Spleen (tissue), 11 donors: ENCODE results near the gene PSMB1. TPM values are rescaled to one million over a fixed set of nuclear protein-coding genes. Genes with fewer than 3 reads are reported as not detected.
"Not testable (repeated sequence)": the region's sequence is repeated elsewhere in the genome, so short reads cannot be mapped to it uniquely, and the experiment has no call there.

Experiments used
- DNase-seq: peaks from one replicate; pipeline ENCODE4 v3.0.0-alpha.2; 2020
- H3K27ac ChIP-seq, 8 donors: fragments of 200-600 bp; sonication (generic) in 7 of 8; 1 replicate in 4 of 8; 2 replicates in 4 of 8; pipeline versions ENCODE4 v1.5.0 to v1.8.0; 2016 to 2021; ENCODE audit warnings: inconsistent platforms in 4 of 8, mild to moderate bottlenecking in 4 of 8, moderate library complexity in 1 of 8
- H3K27me3 ChIP-seq, 7 donors: fragments of 200-600 bp; sonication (generic) in 6 of 7; replicated peaks in 1 of 7; 1 replicate in 4 of 7; 2 replicates in 3 of 7; pipeline versions ENCODE4 v1.5.0 to v1.8.0; 2016 to 2021; ENCODE audit warnings: inconsistent platforms in 3 of 7, mild to moderate bottlenecking in 1 of 7
- H3K36me3 ChIP-seq, 6 donors: fragments of 200-600 bp; sonication (generic) in 5 of 6; 1 replicate in 4 of 6; 2 replicates in 2 of 6; pipeline versions ENCODE4 v1.5.0 to v1.8.0; 2016 to 2021; ENCODE audit warnings: inconsistent platforms in 2 of 6
- H3K4me1 ChIP-seq, 6 donors: fragments of 200-600 bp; sonication (generic) in 5 of 6; 1 replicate in 3 of 6; 2 replicates in 3 of 6; pipeline versions ENCODE4 v1.5.0 to v1.8.0; 2016 to 2021; ENCODE audit warnings: inconsistent platforms in 3 of 6
- H3K4me3 ChIP-seq, 8 donors: fragments of 200-600 bp; sonication (generic) in 7 of 8; 1 replicate in 4 of 8; 2 replicates in 4 of 8; pipeline versions ENCODE4 v1.5.0 to v1.8.0; 2016 to 2021; ENCODE audit warnings: inconsistent platforms in 4 of 8, mild to moderate bottlenecking in 4 of 8, moderate library complexity in 2 of 8
- H3K9me3 ChIP-seq, 8 donors: fragments of 200-600 bp; sonication (generic) in 7 of 8; 1 replicate in 4 of 8; 2 replicates in 4 of 8; pipeline versions ENCODE4 v1.5.0 to v1.8.0; 2016 to 2021; ENCODE audit warnings: inconsistent platforms in 4 of 8
- POLR2A ChIP-seq, 3 donors: fragments of 450-650 bp; IDR thresholded peaks; one replicate each; pipeline ENCODE4 v1.5.1; 2017; ENCODE audit warnings: antibody characterized with exemption in 3 of 3, mild to moderate bottlenecking in 1 of 3
- POLR2AphosphoS5 ChIP-seq, 3 donors: sonication (generic); formaldehyde crosslinking; IDR thresholded peaks; one replicate each; pipeline ENCODE4 v1.5.1; 2017; ENCODE audit warnings: antibody characterized with exemption in 3 of 3
- WGBS, 5 donors: extraction: QIAGEN DNeasy Blood & Tissue Kit in 3 of 5; methylation state at CpG; one replicate each; pipeline versions ENCODE4 v1.1.5 to v1.1.7; 2013 to 2018; 5-methylcytosine and 5-hydroxymethylcytosine counted together
- intact Hi-C: fragments of 100-400 bp; cut with DNase I; formaldehyde crosslinking; loops from one replicate; pipeline ENCODE4 v1.15.0; 2023; ENCODE audit warnings: low total_unique reads
- polyA plus RNA-seq, 3 donors: library from polyadenylated mRNA; stranded (reverse); fragments of 200-250 nt; gene quantifications; one replicate each; pipeline ENCODE4 v1.2.1, GENCODE V29; 2013
- total RNA-seq, 7 donors: library from RNA; depleted of rRNA in 3 of 7; stranded (reverse); fragments of >200 nt in 3 of 7; fragmentation: NEBNext Ultra II Directional in 4 of 7; extraction: Animal tissue kit (Norgen Biotek cat#: 25700) in 4 of 7; gene quantifications; one replicate each; pipeline versions ENCODE4 v1.1.0 to v1.2.1, GENCODE V29; 2016 to 2021
- TF ChIP-seq, protein P1 (sequence below), 11 experiments: fragments of 200-600 bp in 7 of 11; fragments of 450-650 bp in 4 of 11; sonication (generic) in 4 of 11; IDR thresholded peaks in 8 of 11; conservative IDR thresholded peaks in 3 of 11; 1 replicate in 7 of 11; 2 replicates in 4 of 11; pipeline versions ENCODE4 v1.4.0 to v1.8.0; 2016 to 2021; ENCODE audit warnings: antibody characterized with exemption in 11 of 11, inconsistent platforms in 4 of 11, mild to moderate bottlenecking in 1 of 11
- donor health status: healthy with polysubstance abuse.
- donor health status: DM: no; HTN: no; CAD: no; lungs with moderate emphysema.
- donor health status: DM: no; HTN: no; CAD: no.
- donor health status: Bipolar disorder and iron deficiency.
- donor health status: healthy.
- donor health status: DM: no; HTN: no; CAD: no.
- donor health status: DM: yes; HTN: yes; CAD: no.

The PSMB1 gene
- total and polyA plus RNA-seq, 10 donors, result 98.8 to 257 (median 131) TPM

DNA sequence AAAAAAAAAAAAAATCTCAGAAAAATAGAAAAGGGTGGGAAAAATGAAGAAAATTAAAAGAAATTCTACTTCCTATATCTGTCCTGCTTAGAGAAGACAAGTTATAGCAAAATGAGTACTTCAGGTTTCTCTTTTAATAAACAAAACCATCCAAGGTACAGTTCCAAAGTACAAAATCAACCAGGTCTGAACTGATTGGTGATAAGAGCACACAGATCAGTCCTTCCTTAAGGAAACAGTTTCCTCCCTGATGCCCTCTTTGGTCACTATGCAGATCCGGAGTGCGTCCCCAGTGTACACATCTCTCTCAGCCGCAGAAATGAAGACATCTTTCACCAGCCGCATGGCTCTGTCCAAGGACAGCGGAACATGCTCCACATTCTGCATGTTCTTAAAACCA, 18.1 kb downstream of the PSMB1 start:
- TF ChIP-seq POLR2AphosphoS5 (IDR thresholded peaks at IDR 0.05) (no peak), POLR2A (IDR thresholded peaks at IDR 0.05) (no peak)
- TF ChIP-seq, protein P1, sequence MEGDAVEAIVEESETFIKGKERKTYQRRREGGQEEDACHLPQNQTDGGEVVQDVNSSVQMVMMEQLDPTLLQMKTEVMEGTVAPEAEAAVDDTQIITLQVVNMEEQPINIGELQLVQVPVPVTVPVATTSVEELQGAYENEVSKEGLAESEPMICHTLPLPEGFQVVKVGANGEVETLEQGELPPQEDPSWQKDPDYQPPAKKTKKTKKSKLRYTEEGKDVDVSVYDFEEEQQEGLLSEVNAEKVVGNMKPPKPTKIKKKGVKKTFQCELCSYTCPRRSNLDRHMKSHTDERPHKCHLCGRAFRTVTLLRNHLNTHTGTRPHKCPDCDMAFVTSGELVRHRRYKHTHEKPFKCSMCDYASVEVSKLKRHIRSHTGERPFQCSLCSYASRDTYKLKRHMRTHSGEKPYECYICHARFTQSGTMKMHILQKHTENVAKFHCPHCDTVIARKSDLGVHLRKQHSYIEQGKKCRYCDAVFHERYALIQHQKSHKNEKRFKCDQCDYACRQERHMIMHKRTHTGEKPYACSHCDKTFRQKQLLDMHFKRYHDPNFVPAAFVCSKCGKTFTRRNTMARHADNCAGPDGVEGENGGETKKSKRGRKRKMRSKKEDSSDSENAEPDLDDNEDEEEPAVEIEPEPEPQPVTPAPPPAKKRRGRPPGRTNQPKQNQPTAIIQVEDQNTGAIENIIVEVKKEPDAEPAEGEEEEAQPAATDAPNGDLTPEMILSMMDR (IDR thresholded peaks at IDR 0.05 in 8 of 11, conservative IDR thresholded peaks at IDR 0.05 in 3 of 11), result no peak
- H3K9me3 ChIP-seq, result no peaks in the 10 kb centered on the region
- H3K4me1 ChIP-seq, result peaks cover 0 to 8% (median 6%) of the 10 kb centered on the region in 6 donors
- no peaks in the 10 kb centered on the region for H3K27me3 ChIP-seq
- H3K36me3 ChIP-seq, result peaks cover 5 to 88% (median 79%) of the 10 kb centered on the region in 6 donors
- no peak for DNase-seq
- WGBS, 5 donors, result 85 to 99% (median 94%) methylated on average over 5 of the region's 5 CpGs
- H3K4me3 ChIP-seq, result no peak overlapping the region
- no peak overlapping the region for H3K27ac ChIP-seq
- intact Hi-C loops, result loop anchor here (10.0 kb wide), 1 partner anchor 740 kb away; no protein-coding TSS in a partner anchor

DNA sequence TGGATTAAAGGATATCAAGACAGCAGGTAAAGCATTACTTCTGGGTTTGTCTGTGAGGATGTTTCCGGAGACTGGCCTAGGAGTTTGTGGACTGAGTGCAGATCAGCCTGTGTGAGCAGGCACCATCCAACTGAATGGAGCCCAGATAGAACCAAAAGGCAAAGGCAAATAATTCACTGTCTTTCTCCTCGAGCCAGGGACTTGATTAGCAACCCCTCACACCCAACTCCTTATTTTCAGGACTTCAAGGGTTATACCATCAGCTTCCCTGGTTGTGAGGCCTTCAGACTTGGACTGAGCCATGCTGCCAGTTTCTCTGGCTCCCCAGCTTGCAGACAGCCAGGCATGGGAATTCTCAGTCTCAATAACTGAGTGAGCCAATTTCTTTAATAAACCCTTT, 19.3 kb downstream of the PSMB1 start:
- no peak for TF ChIP-seq POLR2AphosphoS5 (IDR thresholded peaks at IDR 0.05)
- TF ChIP-seq, protein P1 (IDR thresholded peaks at IDR 0.05 in 8 of 11, conservative IDR thresholded peaks at IDR 0.05 in 3 of 11), result no peak
- no peak for TF ChIP-seq POLR2A (IDR thresholded peaks at IDR 0.05)
- DNase-seq, result no peak
- H3K27me3 ChIP-seq, result no peaks in the 10 kb centered on the region
- no peaks in the 10 kb centered on the region for H3K9me3 ChIP-seq
- peaks cover 5 to 76% (median 68%) of the 10 kb centered on the region in 6 donors for H3K36me3 ChIP-seq
- H3K4me3 ChIP-seq, result no peak overlapping the region
- intact Hi-C loops, result loop anchor here (10.0 kb wide), 1 partner anchor 739 kb away; no protein-coding TSS in a partner anchor
- H3K4me1 ChIP-seq, result no peaks in the 10 kb centered on the region
- whole genome bisulfite sequencing, 5 donors, result 73 to 96% (median 94%) methylated on average over 2 of the region's 2 CpGs
- H3K27ac ChIP-seq, result no peak overlapping the region

DNA sequence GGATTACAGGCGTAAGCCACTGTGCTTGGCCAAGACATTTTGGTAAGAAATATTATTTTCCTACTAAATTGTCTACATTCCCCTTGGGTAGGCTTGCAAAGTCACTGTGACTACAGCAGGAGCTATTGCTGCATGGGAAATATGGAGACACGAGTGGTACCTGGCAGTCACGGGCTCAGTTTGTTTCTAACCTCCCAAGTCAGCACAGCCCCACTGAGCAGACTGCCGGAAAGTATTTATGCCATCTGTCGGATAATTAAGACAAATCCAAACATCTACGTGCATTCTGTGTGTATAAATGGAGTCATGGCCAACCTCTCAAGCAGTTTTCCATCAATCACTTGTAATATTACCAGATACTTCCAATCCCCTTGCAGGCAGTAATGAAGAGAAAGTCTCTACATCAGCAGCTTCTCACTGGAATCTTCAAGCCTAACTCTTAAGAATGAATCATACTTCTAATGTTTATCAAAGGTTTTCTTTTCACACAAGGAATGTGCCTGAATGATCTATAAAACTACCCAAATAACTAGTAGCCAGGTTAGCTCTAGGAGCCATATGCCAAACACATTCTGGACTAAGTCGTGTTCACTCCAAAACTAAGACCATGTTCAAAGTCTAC, 20.1 kb downstream of the PSMB1 start:
- 91 to 96% (median 94%) methylated on average over 7 of the region's 7 CpGs for WGBS, 5 donors
- Histone ChIP-seq H3K4me1 (no peaks in the 10 kb centered on the region), H3K27ac (no peak overlapping the region), H3K4me3 (no peak overlapping the region), H3K9me3 (peaks cover 0 to under 1% (median 0%) of the 10 kb centered on the region in 8 donors), H3K36me3 (peaks cover 5 to 68% (median 61%) of the 10 kb centered on the region in 6 donors), H3K27me3 (no peaks in the 10 kb centered on the region)
- TF ChIP-seq POLR2AphosphoS5 (IDR thresholded peaks at IDR 0.05), result peak in 1 of 3 donors; percentile 12
- TF ChIP-seq POLR2A (IDR thresholded peaks at IDR 0.05), result no peak
- TF ChIP-seq, protein P1 (IDR thresholded peaks at IDR 0.05 in 8 of 11, conservative IDR thresholded peaks at IDR 0.05 in 3 of 11), result no peak
- DNase-seq, result no peak
- intact Hi-C loops, result loop anchor here (10.0 kb wide), 1 partner anchor 738 kb away; no protein-coding TSS in a partner anchor

DNA sequence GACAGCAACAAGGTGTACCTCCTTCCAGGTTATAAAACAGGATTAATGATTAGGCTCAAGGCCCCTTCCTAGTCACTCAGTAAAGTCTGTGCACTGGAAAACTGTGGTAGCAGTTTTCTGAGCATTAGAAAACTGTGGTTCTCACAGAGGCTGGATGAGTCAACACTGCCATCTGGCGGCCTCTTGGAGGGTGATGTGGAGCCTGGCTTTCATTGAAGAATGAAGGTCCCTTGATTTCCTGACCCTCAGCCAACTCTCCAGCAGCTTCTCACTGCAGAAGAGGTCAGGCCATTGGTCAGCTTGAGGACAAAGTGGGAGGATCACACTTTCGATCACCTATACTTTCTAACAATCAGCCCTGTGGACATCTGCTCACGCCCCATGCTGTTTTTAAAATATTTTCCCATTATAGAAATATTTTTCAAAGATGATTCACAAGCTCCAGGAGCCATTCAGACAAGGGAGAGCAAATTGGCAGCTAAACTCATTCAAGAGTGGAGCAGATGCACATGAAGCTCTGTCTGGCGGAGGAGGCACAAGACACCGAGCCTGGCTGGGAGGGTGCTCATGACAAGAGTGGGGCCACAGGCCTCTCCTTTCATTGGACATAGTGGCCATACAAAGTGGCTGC, 23.2 kb downstream of the PSMB1 start:
- H3K36me3 ChIP-seq, result peaks cover 0 to 38% (median 31%) of the 10 kb centered on the region in 6 donors
- no peaks in the 10 kb centered on the region for H3K27me3 ChIP-seq
- no peaks in the 10 kb centered on the region for H3K4me1 ChIP-seq
- TF ChIP-seq, protein P1 (IDR thresholded peaks at IDR 0.05 in 8 of 11, conservative IDR thresholded peaks at IDR 0.05 in 3 of 11), result peak; percentile 17 to 90 (median 79)
- TF ChIP-seq POLR2AphosphoS5 (IDR thresholded peaks at IDR 0.05), result peak in 1 of 3 donors; percentile 12
- TF ChIP-seq POLR2A (IDR thresholded peaks at IDR 0.05), result no peak
- H3K4me3 ChIP-seq, result no peak overlapping the region
- 52 to 75% (median 60%) methylated on average over 4 to 5 of the region's 5 CpGs for WGBS, 5 donors
- no peak overlapping the region for H3K27ac ChIP-seq
- H3K9me3 ChIP-seq, result peaks cover 0 to 3% (median 0%) of the 10 kb centered on the region in 8 donors
- intact Hi-C loops, result loop anchor here (10.0 kb wide), 2 partner anchors 735 to 1635 kb away; no protein-coding TSS in a partner anchor
- peak; percentile 88 for DNase-seq

DNA sequence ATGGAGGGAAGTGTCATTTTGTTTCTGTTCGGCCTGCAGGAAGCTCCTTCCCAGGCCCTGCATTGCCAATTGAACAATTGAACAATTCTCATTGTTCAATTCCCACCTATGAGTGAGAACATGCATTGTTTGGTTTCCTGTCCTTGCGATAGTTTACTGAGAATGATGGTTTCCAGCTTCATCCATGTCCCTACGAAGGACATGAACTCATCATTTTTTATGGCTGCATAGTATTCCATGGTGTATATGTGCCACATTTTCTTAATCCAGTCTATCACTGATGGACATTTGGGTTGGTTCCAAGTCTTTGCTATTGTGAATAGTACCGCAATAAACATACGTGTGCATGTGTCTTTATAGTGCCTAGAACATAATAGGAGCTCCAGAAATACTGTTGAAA, 25.1 kb downstream of the PSMB1 start:
- not testable (repeated sequence) for H3K4me3 ChIP-seq, H3K27me3 ChIP-seq, H3K9me3 ChIP-seq, DNase-seq, H3K27ac ChIP-seq, H3K4me1 ChIP-seq
- intact Hi-C loops, result loop anchor here (10.0 kb wide), 1 partner anchor 1633 kb away; no protein-coding TSS in a partner anchor
- WGBS, 5 donors, result 86 to 98% (median 94%) methylated on average over 5 of the region's 5 CpGs
- peaks cover 0 to 18% (median 12%) of the 10 kb centered on the region in 6 donors for H3K36me3 ChIP-seq
